GM18526 (cell line): ENCODE measurements around the gene RPS14.

Experiments used
- POLR2A ChIP-seq: IDR thresholded peaks from 3 replicates; pipeline ENCODE4 v1.6.1; 2011; ENCODE audit not compliant: insufficient read length; ENCODE audit errors: extremely low read depth

Gene RPS14

GRCh38 chr5:150400316-150401075 lies 49.0 kb downstream of the RPS14 start:
- TF ChIP-seq POLR2A, result peak; percentile 55

- TF ChIP-seq POLR2A, result peak; percentile 37
These were observed 49.9 kb downstream of the RPS14 start for GRCh38 chr5:150399524-150400211.

- peak; percentile 39 for TF ChIP-seq POLR2A
These were observed 50.6 kb downstream of the RPS14 start for GRCh38 chr5:150398722-150399523.

- no peak for TF ChIP-seq POLR2A
These were observed 51.5 kb downstream of the RPS14 start for GRCh38 chr5:150397782-150398721.

- no peak for TF ChIP-seq POLR2A
These were observed 52.3 kb downstream of the RPS14 start for GRCh38 chr5:150397146-150397781.

GRCh38 chr5:150396267-150396666 lies 53.3 kb downstream of the RPS14 start:
- no peak for TF ChIP-seq POLR2A

GRCh38 chr5:150395688-150395975 lies 53.9 kb downstream of the RPS14 start:
- TF ChIP-seq POLR2A, result no peak

- no peak for TF ChIP-seq POLR2A
These were observed 54.4 kb downstream of the RPS14 start for GRCh38 chr5:150394912-150395687.

GRCh38 chr5:150394131-150394530 lies 55.4 kb downstream of the RPS14 start:
- no peak for TF ChIP-seq POLR2A

GRCh38 chr5:150393096-150393645 lies 56.4 kb downstream of the RPS14 start:
- no peak for TF ChIP-seq POLR2A

GRCh38 chr5:150392680-150393079 lies 56.9 kb downstream of the RPS14 start:
- TF ChIP-seq POLR2A, result no peak
